CD4-positive, alpha-beta T cell treated with Interleukin-15 for 4 hours (primary cell): ENCODE results near the gene C5orf15.

Source experiments
- DNase-seq: peaks from one replicate; pipeline ENCODE4 v3.0.0-alpha.2; 2020; ENCODE audit warnings: low spot score

The C5orf15 gene

DNA sequence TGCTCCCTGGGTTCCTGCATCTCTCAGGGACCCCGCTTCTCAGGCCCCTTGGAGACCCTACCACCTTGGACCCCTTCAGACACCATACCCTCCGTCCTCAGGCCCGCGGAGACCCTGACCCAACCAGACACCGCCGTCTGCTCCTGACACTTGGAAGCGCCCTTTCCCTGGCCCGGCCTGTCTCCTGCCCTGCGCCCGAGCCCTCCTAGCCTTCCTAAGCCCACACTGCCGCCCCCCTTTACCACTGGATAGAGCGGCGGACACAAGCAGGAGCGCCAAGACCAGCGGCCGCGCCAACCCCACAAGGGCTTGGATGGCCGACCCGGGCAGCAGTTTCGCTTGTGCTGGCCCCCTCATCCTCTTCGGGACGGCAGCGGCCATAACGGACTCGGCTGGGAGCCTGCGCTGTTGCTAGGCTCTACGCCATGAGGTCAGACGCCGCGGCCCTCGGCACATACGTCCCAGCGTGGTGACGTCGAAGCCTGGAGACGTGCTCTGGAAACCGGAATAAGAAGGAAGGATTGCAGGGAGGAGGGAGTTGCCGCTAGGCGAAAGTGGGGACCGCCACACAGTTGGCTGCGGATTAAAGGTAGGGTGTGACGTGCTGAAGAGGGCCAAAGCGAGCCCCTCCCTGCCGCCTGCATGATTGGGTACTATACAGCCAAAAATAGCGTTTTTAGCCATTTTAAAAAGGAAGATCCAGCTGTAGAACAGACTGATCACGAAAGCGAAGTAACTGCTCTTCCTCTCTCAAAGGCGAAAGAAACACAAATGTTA, at the start of gene C5orf15:
Gene C5orf15, minus strand, starts transcription at position 422 of the 777 bp plus-strand sequence. Its CDS starts 41 bp downstream, at position 381.
- peak; percentile 89 for DNase-seq

DNA sequence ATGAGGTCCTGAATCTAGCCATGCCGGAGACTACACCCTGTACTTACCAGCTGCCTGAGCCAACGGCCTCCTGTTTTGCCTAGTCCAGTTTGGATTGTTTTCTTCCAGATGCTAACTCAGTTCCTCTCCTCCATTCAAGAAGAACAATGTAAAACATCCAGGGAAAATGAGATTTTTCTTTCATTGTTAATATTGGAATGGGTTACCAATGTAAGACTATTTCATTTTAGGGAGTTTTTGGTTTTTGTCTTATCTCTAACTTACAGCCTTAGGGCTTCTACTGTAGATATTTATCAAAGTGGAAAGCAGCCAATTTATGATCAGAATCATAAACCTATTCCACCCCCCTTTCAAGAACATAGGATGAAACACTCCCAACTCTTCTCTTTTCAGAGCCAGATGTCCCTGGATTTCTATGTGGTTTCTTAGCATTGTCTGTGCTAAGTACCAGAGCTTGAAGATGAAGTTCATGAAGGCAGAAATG, 39.9 kb upstream of the C5orf15 start:
- no peak for DNase-seq

DNA sequence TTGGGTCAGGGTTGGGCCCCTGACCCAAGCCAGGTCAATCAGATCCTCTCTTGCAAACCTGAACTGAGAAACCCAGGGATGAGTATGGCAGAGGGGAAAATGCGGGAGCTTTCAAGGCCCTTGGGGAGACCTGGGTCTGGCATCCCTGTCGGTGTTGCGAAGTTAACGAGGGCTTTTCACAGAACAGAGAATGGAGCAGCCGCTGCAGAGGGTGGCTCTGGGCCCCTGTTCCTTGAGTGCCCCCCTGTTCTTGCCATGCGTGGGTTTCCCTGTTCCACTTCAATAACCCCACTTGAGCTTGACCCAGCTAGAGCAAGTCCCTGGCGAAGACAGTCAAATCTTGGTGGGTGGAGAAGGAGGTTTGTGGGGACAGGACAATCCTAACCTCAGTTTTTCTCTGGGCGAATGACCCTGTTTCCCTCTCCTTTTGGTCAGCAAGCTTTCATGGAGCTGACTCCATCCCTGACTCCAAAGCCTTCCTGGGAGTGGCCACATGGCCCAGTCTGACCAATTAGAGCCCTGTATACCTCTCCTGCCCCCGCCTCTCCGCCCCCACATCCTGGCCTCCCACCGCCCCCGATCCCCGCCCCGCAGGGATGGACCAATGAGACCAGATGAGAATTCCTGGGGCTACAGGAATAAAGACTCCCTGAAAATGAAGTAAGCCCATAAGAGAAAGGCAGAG, 39.3 kb upstream of the C5orf15 start:
- no peak for DNase-seq

DNA sequence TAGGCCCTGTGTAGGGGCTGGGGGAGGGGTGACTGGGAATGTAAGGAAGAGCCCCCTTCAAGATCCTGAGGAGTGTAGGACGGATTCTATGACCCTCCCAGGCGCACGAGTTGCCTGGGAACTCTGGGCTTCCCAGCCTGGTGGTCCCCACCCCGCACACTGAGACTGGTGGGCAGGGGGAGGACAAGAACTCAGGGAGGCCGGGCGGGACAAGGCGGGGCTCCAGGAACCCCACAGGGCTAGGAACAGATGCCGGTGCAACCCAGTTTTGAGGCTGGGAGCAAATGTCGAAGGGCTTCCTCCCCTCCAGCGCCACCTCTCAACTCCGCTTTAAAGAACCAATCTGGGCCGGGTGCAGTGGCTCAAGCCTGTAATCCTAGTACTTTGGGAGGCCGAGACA, 37.7 kb upstream of the C5orf15 start:
- DNase-seq: no peak

DNA sequence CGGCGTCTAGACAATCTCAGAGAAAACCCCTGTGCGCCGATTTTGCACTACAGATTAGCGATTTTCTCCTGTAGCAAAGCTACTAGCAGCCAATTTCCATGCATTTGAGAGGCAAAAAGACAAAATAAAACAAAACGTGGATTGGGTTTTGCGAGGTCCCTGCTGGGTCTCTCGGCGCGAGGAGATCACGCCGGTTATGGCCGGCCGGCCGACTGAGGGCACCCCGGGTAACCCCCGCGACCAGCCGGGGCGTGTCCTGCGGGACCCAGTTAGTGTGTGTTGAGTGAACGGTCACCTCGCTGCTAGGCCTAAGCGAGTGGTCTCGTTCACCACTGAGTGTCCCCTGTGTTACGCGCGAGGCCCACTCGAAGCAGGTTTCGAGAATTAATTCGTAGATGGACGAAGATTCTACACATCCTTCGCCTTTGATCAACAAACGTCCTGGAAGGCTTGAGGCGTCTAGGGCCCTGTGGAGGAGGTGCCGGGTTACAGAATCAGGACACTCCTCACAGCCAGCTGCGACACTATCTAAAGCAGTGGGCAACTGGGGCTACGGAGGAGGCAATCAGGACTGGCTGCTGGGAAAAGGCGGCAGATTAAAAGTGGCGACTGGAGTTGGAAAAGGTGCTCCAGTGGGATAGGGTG, 37.1 kb upstream of the C5orf15 start:
- no peak for DNase-seq

DNA sequence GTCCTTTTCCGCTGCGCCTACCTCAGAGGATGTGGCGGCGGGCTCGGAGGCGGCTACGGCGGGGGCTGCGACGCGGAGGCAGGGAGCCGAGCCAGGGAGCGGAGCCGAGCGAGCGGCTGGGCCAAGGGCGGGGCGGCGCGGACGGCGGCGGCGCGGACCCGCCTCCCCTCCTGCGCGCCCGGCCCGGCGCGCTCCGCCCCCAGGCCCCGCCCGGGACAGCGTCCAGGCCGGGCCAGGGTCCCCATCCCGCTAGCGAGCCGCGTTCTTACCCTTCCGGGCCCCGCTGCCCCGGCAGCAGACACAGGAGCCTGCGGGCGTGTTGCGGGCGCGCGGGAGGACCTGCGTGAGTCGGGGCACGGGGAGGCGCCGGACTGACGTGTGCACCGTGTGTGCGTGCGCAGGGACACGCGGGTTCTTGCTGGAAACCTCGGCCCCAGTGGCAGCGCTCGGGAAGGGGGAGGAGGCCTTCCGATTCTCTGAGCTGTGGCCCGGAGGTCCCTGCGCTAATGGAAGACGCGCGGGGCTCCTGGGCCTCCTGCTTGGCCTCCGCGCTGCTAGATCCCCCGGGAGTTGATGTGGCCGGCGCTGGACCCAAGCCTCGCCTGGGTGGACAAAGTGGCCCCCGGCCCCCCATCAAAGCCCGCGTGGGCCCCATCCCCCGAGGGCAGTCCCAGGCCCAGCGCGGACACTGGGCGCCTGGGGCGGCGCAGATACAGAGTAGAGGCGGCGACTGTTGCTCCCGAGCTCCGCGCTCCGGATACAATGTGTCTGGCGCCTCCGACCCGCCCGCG, 36.4 kb upstream of the C5orf15 start, which contains the start of gene VDAC1:
Gene VDAC1, minus strand, starts transcription at position 350 of the 791 bp plus-strand sequence. CDS start 11,963 bp downstream, outside the sequence.
- DNase-seq: peak; percentile 78

DNA sequence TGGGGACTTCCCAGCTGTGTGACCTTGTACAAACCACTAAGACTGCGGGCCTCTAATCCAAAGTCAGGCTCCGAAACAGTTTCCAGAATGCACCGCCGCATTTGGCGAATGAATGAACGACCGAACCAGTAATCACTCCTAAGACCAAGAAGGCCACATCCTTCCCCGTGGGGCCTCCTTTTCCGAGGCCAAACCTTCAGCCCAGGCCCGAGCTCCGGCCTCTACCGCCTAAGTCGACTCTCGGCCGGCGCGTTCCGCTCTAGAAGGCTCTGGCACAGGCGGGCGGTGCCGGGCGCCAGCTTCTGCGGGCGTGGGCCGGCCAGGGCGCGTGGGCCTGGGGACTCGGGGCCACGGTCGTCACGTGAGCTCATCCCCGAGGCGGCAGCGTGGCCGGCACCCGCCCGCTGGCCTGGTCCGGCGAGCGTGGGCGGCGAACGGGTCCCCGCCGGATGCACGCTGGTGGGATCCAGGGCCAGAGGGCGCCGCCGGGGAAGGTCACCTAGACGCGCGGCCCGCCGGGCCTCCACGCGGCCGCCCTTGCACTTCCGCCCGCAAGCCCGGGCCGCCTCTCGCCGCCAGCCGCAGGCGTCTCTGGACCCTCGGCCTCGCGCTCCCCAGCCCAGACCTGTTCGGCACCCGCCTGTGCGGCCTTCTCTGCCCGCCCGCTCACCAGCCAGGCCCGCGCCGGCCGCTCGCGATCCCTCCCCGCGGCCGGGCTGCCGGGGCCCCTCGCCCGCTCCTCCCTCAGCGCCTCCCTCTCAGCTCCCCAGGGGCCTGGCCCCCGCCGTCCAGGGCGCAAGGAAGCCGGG, 35.6 kb upstream of the C5orf15 start:
- peak; percentile 20 for DNase-seq

DNA sequence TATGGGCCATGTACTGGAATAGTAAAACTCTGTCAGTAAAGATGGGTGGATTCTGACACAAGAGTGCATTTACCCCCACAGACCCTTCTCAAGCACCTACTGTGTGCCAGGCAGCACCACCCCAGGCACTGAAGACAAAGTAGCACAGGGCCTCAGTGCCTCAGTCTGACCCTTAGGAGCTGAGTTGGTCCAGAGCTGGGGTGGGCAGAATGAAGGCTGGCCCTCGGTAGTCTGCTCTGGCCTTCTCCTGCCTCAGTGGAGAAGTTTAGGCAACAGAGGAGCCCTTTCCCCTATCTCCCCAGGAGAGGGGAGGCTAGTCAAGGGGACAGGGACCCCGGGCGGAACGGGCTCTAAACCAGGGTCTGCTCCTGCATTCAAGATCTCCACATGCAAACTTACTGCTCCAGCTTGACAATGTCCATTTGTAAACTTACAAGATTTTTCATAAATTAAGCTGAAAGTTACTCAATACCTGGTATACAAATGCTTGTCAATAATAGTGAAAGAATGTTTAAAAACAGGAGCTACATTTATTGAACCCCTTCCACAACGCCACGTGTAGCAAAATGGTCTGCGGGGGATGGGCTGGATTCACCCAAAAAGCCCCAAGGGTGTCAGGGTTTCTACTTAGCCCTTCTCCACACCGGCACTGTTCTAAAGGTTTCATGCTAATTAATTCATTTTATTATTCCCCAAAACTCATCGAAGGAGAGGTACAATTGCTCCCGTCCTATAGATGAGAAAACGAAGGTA, 34.8 kb upstream of the C5orf15 start:
- no peak for DNase-seq

DNA sequence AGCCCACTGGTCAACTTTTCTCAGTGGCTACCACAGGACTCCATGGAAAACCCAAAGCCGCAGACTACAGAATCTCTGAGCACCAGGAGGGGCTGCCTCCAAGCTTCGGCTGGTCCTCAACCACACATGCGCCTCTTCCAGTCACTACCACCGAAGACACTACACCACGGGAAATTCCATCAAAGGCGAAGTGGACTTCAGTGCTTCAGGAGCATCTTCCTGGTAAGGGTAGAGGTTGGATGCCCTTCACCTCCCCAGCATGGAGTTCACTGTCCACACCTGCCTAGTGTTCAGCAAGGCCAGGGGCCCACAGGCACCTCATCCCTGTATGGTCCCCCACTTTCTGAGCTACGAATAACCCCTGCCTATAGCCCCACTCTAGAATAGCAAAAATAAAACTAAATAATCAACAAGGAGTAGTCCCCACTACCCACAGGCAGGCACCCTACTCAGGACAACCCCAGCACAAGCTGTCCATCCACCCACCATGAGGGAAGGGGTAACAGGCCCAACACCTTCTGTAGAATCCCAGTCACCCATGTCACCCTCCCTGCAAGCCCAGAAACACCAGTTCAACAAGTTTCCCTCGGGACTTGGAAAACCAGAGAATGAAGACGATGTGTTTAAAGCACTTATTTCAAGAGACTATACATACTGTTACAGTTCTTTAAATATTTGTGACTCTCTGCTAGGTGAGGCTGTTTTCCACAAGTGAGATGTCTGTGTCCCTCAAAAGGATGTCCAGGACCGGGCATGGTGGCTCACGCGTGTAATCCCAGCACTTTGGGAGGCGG, 33.7 kb upstream of the C5orf15 start:
- no peak for DNase-seq

DNA sequence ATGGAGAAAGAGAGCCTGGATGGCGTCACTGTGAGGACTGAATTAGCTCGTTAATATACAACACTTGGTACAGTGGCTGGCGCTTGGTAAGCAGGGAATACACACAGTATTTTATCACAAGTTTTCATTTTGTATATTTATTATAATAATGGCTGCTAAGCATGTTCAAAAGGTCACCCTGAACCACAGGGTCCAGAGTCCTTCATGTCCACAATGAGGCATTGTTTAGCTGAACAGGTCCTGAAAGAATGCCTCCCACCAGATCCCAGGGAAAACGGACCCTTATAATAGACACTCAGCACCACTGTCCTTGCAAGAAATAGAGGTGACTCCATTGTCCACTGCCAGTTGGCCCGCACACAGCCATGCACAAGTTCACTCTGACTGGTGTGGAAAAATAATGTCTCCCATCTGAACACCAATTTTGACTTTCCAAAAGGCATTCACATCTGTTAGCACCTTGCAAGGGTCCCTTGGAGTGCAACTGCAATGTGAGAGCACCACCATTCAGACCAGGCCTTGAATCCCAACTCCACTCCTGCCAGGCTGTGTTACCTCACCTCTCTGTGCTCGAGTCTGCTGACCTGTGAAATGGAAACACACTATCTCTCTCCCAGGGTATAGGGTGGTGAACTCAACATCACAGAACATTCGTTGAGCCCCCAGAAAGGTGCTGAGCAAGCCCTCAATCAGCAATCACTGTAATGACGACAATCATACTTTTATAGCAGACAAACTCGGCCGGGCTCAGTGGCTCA, 32.5 kb upstream of the C5orf15 start:
- DNase-seq: no peak

DNA sequence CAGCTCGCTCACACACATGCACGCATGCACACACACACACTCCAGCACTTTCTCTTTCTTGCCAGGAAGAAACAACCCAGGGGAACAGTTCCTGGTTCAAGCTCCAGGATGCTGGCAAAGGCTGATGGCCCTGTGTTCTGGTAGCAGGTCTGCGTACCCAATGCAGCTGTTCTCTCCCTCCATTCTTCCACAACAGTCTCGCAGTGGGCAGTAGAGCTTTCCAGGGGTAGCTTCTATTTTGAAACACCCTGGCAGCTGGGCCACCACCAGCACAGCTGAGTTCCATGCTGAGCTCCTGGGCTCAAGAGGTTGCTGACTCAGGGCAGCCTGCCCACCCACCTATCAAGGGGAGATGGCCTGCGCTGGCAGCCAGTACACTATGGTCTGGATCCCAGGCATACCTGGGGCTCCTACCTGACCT, 31.7 kb upstream of the C5orf15 start:
- DNase-seq: no peak

DNA sequence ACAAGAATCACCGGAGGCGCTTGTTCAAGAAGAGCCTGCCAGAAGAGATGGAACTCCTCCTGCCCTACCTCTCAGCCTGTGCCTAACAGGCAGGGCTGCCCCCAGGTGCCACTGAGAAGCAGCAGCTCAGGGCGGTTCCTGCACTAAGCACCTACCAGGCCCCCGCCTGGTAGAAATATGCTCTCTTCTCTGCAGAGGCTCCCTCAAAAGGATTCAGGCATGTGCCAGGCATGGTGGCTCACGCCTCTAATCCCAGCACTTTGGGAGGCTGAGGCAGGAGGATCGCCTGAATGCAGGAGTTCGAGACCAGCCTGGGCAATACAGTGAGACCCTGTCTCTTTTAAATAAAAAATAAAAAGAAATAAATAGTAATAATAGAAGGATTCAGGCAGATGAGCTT, 30.4 kb upstream of the C5orf15 start:
- no peak for DNase-seq

DNA sequence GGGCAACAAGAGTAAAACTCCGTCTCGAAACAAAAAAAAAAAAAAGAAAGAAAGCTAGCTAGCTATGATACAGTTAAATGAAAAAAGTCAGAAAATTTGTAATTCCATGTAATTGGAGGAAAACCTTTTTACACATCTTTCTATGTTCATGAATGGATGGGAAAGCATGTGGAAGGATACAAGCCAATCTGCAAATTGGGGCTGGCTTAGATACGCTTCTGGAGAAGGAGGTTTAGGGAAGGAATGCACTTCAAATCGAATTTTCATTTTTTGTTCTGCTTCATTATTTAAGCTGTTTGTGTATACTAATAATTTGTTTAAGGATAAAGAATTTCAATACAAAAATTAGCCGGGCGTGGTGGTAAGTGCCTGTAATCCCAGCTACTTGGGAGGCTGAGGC, 29.6 kb upstream of the C5orf15 start:
- no peak for DNase-seq

DNA sequence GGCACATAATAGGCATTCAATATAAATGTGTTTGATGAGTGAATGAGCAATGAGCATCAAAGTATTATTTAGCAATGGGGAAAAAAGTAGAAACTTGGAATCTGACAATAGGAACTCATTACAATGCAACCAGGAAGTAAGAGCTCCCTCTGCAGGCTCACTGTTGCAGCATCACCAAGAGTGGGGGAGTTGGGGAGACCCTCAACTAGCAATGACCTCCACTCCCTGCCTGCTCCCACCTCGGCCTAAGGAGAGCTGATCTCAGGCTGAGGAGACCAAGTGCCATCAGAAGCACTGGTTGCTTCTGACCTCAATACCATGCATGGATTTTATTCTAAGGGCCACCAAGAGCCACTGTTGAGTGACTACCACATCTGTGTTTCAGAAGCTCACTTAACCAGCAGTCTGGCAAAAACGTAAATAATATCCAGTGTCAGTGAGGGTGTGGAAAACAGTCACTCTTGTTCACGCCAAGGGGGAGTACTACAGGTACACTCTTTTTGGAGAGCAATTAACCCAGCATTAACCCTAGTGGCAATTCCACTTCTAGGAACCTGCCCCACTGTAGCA, 28.3 kb upstream of the C5orf15 start:
- no peak for DNase-seq

DNA sequence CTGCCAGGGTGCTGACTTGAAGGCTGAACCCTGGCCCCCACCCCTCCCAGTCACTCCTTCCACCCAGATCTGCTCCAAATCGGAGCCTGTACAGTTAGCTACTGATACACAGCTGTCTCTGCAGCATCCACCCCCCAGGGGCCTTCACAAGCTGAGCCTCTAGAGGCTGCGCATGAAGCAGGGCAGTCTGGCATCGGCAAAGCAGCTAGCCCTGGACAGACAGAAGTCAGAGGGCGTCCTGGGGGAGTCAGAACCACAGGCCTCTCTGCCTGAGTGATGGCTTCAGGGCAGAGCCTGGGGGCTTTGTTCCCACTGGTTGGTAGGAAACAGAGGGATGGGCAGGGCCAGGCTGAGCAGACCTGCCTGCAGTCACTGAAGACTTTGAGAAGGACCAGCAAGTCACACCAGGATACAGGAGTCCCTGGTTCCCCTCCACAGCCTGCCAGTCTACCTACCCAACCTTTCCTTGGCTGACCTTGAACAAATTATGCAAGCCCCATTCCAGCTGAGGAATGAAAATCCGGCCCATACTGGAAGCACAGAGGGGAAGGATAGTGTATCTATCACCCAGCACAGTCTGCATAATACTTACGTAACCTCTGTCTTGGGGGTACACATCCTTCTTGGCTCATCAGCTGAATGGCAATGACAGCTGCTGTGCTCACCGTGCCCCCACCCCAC, 27.6 kb upstream of the C5orf15 start:
- no peak for DNase-seq

DNA sequence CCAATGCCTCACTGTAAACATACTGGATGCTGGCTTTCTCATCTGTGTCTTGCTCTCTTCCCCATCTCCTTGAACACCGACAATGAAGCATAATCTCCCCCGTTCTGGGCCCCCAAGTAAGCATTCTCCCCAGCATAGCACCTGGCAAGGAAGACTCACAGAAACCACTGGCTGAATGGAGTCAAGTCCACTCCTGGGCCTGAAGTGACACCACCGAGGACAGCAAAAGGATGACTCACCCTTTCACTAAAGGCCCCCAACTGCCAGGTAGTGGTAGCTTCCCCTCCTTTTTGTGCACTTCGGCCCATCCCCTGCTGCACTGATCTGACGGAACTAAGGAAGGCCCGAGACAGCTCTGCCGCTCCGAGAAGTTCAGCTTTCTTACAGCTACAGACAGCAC, 26.9 kb upstream of the C5orf15 start:
- DNase-seq: no peak

DNA sequence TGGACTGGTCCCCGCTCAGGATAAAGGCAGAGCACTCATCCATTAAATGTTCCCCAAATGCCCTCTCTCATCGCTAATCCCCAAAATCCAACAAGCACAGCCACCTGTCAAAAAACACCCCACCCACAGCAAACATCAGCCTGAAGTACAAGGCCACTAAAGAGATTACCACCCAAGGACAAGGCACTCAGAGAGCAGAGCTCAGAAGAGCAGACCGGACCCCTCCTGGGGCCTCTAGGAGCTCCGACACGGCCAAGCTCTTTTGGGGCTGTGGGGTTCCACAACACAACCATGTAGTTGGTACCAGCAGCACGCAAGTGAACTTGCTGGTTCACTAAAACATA, 26.5 kb upstream of the C5orf15 start:
- DNase-seq: no peak
